Stimulated activated memory B cell treated with anti-CD40 and anti-IgM and Interleukin-4, amounts not matched to agents 10 μg/mL and 1 μg/mL and 100 μg/mL, for 72 hours (primary cell): ENCODE results near the gene SLC38A8.

ENCODE experiments used
- ATAC-seq: fragments of 150-1000 bp; cut with Tn5 transposase; 2 replicates; pipeline ENCODE4 v1.10.0; 2021
- H3K27ac Mint-ChIP-seq: one replicate; pipeline ENCODE4 v1.8.0; 2022; ENCODE audit warnings: mild to moderate bottlenecking, mixed read lengths
- H3K27me3 Mint-ChIP-seq: one replicate; pipeline ENCODE4 v1.8.0; 2022; ENCODE audit warnings: mixed read lengths
- H3K36me3 Mint-ChIP-seq: one replicate; pipeline ENCODE4 v1.8.0; 2022; ENCODE audit warnings: mixed read lengths
- H3K4me1 Mint-ChIP-seq: one replicate; pipeline ENCODE4 v1.8.0; 2022; ENCODE audit warnings: mixed read lengths
- H3K4me3 Mint-ChIP-seq: one replicate; pipeline ENCODE4 v1.8.0; 2022; ENCODE audit warnings: mild to moderate bottlenecking, moderate library complexity, mixed read lengths
- H3K9me3 Mint-ChIP-seq: one replicate; pipeline ENCODE4 v1.8.0; 2022; ENCODE audit warnings: mixed read lengths

SLC38A8 gene

GRCh38 chr16:83990492-83990891, 52.1 kb downstream of the SLC38A8 start:
- Mint-ChIP-seq H3K27ac (no peak overlapping the region), H3K36me3 (no peaks in the 10 kb centered on the region), H3K9me3 (peaks cover 4% of the 10 kb centered on the region), H3K27me3 (peaks cover 62% of the 10 kb centered on the region), H3K4me3 (no peak overlapping the region), H3K4me1 (no peaks in the 10 kb centered on the region)
- no peak for ATAC-seq

GRCh38 chr16:83989300-83989699, 53.3 kb downstream of the SLC38A8 start:
- H3K27me3 Mint-ChIP-seq: peaks cover 50% of the 10 kb centered on the region
- no peak for ATAC-seq
- H3K36me3 Mint-ChIP-seq: no peaks in the 10 kb centered on the region
- H3K4me1 Mint-ChIP-seq: no peaks in the 10 kb centered on the region
- peaks cover 4% of the 10 kb centered on the region for H3K9me3 Mint-ChIP-seq
- no peak overlapping the region for H3K27ac Mint-ChIP-seq
- H3K4me3 Mint-ChIP-seq: no peak overlapping the region

GRCh38 chr16:83983491-83983890, 59.1 kb downstream of the SLC38A8 start:
- Mint-ChIP-seq H3K9me3 (peaks cover 8% of the 10 kb centered on the region), H3K27me3 (no peaks in the 10 kb centered on the region), H3K4me3 (no peak overlapping the region), H3K27ac (no peak overlapping the region), H3K4me1 (no peaks in the 10 kb centered on the region), H3K36me3 (no peaks in the 10 kb centered on the region)
- ATAC-seq: no peak

- H3K36me3 Mint-ChIP-seq: no peaks in the 10 kb centered on the region
- H3K4me3 Mint-ChIP-seq: no peak overlapping the region
- ATAC-seq: no peak
- H3K27ac Mint-ChIP-seq: no peak overlapping the region
- peaks cover 12% of the 10 kb centered on the region for H3K9me3 Mint-ChIP-seq
- H3K4me1 Mint-ChIP-seq: no peaks in the 10 kb centered on the region
- no peaks in the 10 kb centered on the region for H3K27me3 Mint-ChIP-seq
Observed at GRCh38 chr16:83981799-83982198, 60.8 kb downstream of the SLC38A8 start.

- no peaks in the 10 kb centered on the region for H3K36me3 Mint-ChIP-seq
- H3K4me3 Mint-ChIP-seq: no peak overlapping the region
- H3K27me3 Mint-ChIP-seq: no peaks in the 10 kb centered on the region
- no peak overlapping the region for H3K27ac Mint-ChIP-seq
- peaks cover 12% of the 10 kb centered on the region for H3K9me3 Mint-ChIP-seq
- H3K4me1 Mint-ChIP-seq: no peaks in the 10 kb centered on the region
- no peak for ATAC-seq
Observed at GRCh38 chr16:83980794-83981193, 61.8 kb downstream of the SLC38A8 start.

GRCh38 chr16:83979441-83979840, 63.2 kb downstream of the SLC38A8 start:
- peaks cover 12% of the 10 kb centered on the region for H3K27me3 Mint-ChIP-seq
- H3K27ac Mint-ChIP-seq: no peak overlapping the region
- no peak for ATAC-seq
- no peak overlapping the region for H3K4me3 Mint-ChIP-seq
- H3K36me3 Mint-ChIP-seq: no peaks in the 10 kb centered on the region
- H3K4me1 Mint-ChIP-seq: no peaks in the 10 kb centered on the region
- peaks cover 15% of the 10 kb centered on the region for H3K9me3 Mint-ChIP-seq

GRCh38 chr16:83978401-83978904, 64.1 kb downstream of the SLC38A8 start:
- no peaks in the 10 kb centered on the region for H3K36me3 Mint-ChIP-seq
- H3K4me1 Mint-ChIP-seq: no peaks in the 10 kb centered on the region
- H3K27ac Mint-ChIP-seq: no peak overlapping the region
- H3K27me3 Mint-ChIP-seq: peaks cover 16% of the 10 kb centered on the region
- no peak for ATAC-seq
- H3K4me3 Mint-ChIP-seq: no peak overlapping the region
- H3K9me3 Mint-ChIP-seq: peaks cover 15% of the 10 kb centered on the region

- ATAC-seq: no peak
- Mint-ChIP-seq H3K36me3 (no peaks in the 10 kb centered on the region), H3K27me3 (peaks cover 16% of the 10 kb centered on the region), H3K4me3 (no peak overlapping the region), H3K27ac (no peak overlapping the region), H3K4me1 (no peaks in the 10 kb centered on the region), H3K9me3 (peaks cover 13% of the 10 kb centered on the region)
Observed at GRCh38 chr16:83977056-83977815, 65.4 kb downstream of the SLC38A8 start.

- Mint-ChIP-seq H3K27ac (no peak overlapping the region), H3K4me3 (no peak overlapping the region)
Observed at GRCh38 chr16:83975590-83976260, 66.9 kb downstream of the SLC38A8 start.

GRCh38 chr16:83974475-83974874, 68.1 kb downstream of the SLC38A8 start:
- Mint-ChIP-seq H3K27ac (no peak overlapping the region), H3K27me3 (peaks cover 24% of the 10 kb centered on the region), H3K4me1 (no peaks in the 10 kb centered on the region), H3K9me3 (peaks cover 13% of the 10 kb centered on the region), H3K36me3 (no peaks in the 10 kb centered on the region), H3K4me3 (no peak overlapping the region)
- ATAC-seq: no peak

More at GRCh38 chr16:83975590-83976260, 66.9 kb downstream of the SLC38A8 start:
- no peaks in the 10 kb centered on the region for H3K36me3 Mint-ChIP-seq
- H3K9me3 Mint-ChIP-seq: peaks cover 13% of the 10 kb centered on the region
- H3K4me1 Mint-ChIP-seq: no peaks in the 10 kb centered on the region
- peaks cover 16% of the 10 kb centered on the region for H3K27me3 Mint-ChIP-seq
- no peak for ATAC-seq

GRCh38 chr16:83973581-83974385, 68.8 kb downstream of the SLC38A8 start:
- Mint-ChIP-seq H3K4me1 (no peaks in the 10 kb centered on the region), H3K9me3 (peaks cover 8% of the 10 kb centered on the region), H3K4me3 (no peak overlapping the region), H3K27ac (no peak overlapping the region), H3K27me3 (peaks cover 31% of the 10 kb centered on the region), H3K36me3 (no peaks in the 10 kb centered on the region)
- no peak for ATAC-seq

GRCh38 chr16:83973077-83973476, 69.5 kb downstream of the SLC38A8 start:
- H3K9me3 Mint-ChIP-seq: peaks cover 6% of the 10 kb centered on the region
- H3K4me3 Mint-ChIP-seq: no peak overlapping the region
- peaks cover 33% of the 10 kb centered on the region for H3K27me3 Mint-ChIP-seq
- ATAC-seq: no peak
- no peaks in the 10 kb centered on the region for H3K36me3 Mint-ChIP-seq
- no peak overlapping the region for H3K27ac Mint-ChIP-seq
- peaks cover under 1% of the 10 kb centered on the region for H3K4me1 Mint-ChIP-seq

- no peaks in the 10 kb centered on the region for H3K36me3 Mint-ChIP-seq
- peaks cover 3% of the 10 kb centered on the region for H3K9me3 Mint-ChIP-seq
- no peak overlapping the region for H3K27ac Mint-ChIP-seq
- no peak overlapping the region for H3K4me3 Mint-ChIP-seq
- peaks cover 40% of the 10 kb centered on the region for H3K27me3 Mint-ChIP-seq
- peaks cover 7% of the 10 kb centered on the region for H3K4me1 Mint-ChIP-seq
- ATAC-seq: no peak
Observed at GRCh38 chr16:83972256-83973008, 70.2 kb downstream of the SLC38A8 start.

GRCh38 chr16:83971165-83972130, 71.1 kb downstream of the SLC38A8 start:
- peaks cover 3% of the 10 kb centered on the region for H3K9me3 Mint-ChIP-seq
- ATAC-seq: no peak
- no peak overlapping the region for H3K27ac Mint-ChIP-seq
- no peak overlapping the region for H3K4me3 Mint-ChIP-seq
- H3K36me3 Mint-ChIP-seq: no peaks in the 10 kb centered on the region
- peaks cover 49% of the 10 kb centered on the region for H3K27me3 Mint-ChIP-seq
- H3K4me1 Mint-ChIP-seq: peaks cover 7% of the 10 kb centered on the region
